SU-DHL-6 (cell line): ENCODE results near the gene PCDH7.

Experiments
- H2AFZ ChIP-seq: fragments of 200-600 bp; sonication (generic); 2 replicates; pipeline ENCODE4 v1.6.1; 2014; ENCODE audit warnings: low read depth, mild to moderate bottlenecking, moderate library complexity, mixed read lengths, antibody characterized with exemption, low read length; ENCODE audit not compliant: severe bottlenecking
- H3F3A ChIP-seq: fragments of 200-600 bp; shearing (Covaris generic); 2 replicates; pipeline ENCODE4 v1.6.0; 2016; ENCODE audit warnings: antibody characterized with exemption, mild to moderate bottlenecking; ENCODE audit not compliant: insufficient read depth
- H3K27ac ChIP-seq: fragments of 200-600 bp; sonication (generic); 2 replicates; pipeline ENCODE4 v1.5.1; 2016; ENCODE audit warnings: low read depth, mild to moderate bottlenecking, low read length, moderate library complexity, mixed read lengths
- H3K27me3 ChIP-seq: fragments of 200-600 bp; sonication (generic), shearing (Covaris generic); 2 replicates; pipeline ENCODE4 v1.6.0; 2014; ENCODE audit warnings: mild to moderate bottlenecking, low read length
- H3K36me3 ChIP-seq: fragments of 200-600 bp; sonication (generic); 2 replicates; pipeline ENCODE4 v1.6.1; 2014; ENCODE audit warnings: mild to moderate bottlenecking, low read length, mixed read lengths
- H3K4me2 ChIP-seq: fragments of 300-600, 200-600 bp; shearing (Covaris generic), sonication (generic); 2 replicates; pipeline ENCODE4 v1.6.0; 2014; ENCODE audit warnings: low read length, low read depth, mild to moderate bottlenecking; ENCODE audit not compliant: poor library complexity, severe bottlenecking
- H3K4me3 ChIP-seq: fragments of 200-600 bp; sonication (generic); 2 replicates; pipeline ENCODE4 v1.5.1; 2014; ENCODE audit warnings: antibody characterized with exemption, low read length, mild to moderate bottlenecking, mixed read lengths; ENCODE audit not compliant: insufficient read depth, poor library complexity, severe bottlenecking
- H3K79me2 ChIP-seq: fragments of 200-600 bp; sonication (generic); 2 replicates; pipeline ENCODE4 v1.6.1; 2014; ENCODE audit warnings: mild to moderate bottlenecking, low read length, moderate library complexity; ENCODE audit not compliant: insufficient read depth
- H3K9ac ChIP-seq: fragments of 200-600 bp; sonication (generic); 2 replicates; pipeline ENCODE4 v1.7.0; 2014; ENCODE audit warnings: mild to moderate bottlenecking, low read length
- H3K9me2 ChIP-seq: fragments of 200-600 bp; sonication (generic); replicated peaks from 2 replicates; pipeline ENCODE4 v1.6.1; 2014; ENCODE audit warnings: low read length; ENCODE audit not compliant: insufficient read depth
- H3K9me3 ChIP-seq: fragments of 200-600 bp; sonication (generic); 2 replicates; pipeline ENCODE4 v1.6.1; 2014; ENCODE audit warnings: low read length, mixed read lengths; ENCODE audit not compliant: insufficient read depth
- H4K20me1 ChIP-seq: fragments of 200-600 bp; sonication (generic); 2 replicates; pipeline ENCODE4 v1.6.1; 2014; ENCODE audit warnings: low read depth, mild to moderate bottlenecking, antibody characterized with exemption, low read length, moderate library complexity, mixed read lengths
- CTCF ChIP-seq: fragments of 200-600 bp; sonication (generic); IDR thresholded peaks from one replicate; pipeline ENCODE4 v1.5.1; 2017; ENCODE audit warnings: antibody characterized with exemption, mild to moderate bottlenecking, low read length, moderate library complexity; ENCODE audit not compliant: insufficient read depth, poor library complexity, severe bottlenecking
- EZH2phosphoT487 ChIP-seq: fragments of 200-600 bp; sonication (generic), shearing (Covaris generic); conservative IDR thresholded peaks from 2 replicates; pipeline ENCODE4 v1.6.1; 2018; ENCODE audit warnings: mild to moderate bottlenecking, antibody characterized with exemption, low read length, moderate library complexity, mixed read lengths

PCDH7 gene

GRCh38 chr4:30722092-30722358 is 1.9 kb downstream of the PCDH7 start:
- Histone ChIP-seq H3K4me3 (no peak overlapping the region), H3K36me3 (no peaks in the 10 kb centered on the region), H4K20me1 (no peaks in the 10 kb centered on the region), H3K9me2 (no peaks in the 10 kb centered on the region), H3K27me3 (no peaks in the 10 kb centered on the region), H3K79me2 (no peaks in the 10 kb centered on the region), H3F3A (no peaks in the 10 kb centered on the region), H3K9ac (no peak overlapping the region), H3K27ac (no peak overlapping the region), H2AFZ (no peak overlapping the region), H3K4me2 (no peak overlapping the region), H3K9me3 (no peaks in the 10 kb centered on the region)
- no peak for TF ChIP-seq EZH2phosphoT487
- no peak for TF ChIP-seq CTCF

DNA sequence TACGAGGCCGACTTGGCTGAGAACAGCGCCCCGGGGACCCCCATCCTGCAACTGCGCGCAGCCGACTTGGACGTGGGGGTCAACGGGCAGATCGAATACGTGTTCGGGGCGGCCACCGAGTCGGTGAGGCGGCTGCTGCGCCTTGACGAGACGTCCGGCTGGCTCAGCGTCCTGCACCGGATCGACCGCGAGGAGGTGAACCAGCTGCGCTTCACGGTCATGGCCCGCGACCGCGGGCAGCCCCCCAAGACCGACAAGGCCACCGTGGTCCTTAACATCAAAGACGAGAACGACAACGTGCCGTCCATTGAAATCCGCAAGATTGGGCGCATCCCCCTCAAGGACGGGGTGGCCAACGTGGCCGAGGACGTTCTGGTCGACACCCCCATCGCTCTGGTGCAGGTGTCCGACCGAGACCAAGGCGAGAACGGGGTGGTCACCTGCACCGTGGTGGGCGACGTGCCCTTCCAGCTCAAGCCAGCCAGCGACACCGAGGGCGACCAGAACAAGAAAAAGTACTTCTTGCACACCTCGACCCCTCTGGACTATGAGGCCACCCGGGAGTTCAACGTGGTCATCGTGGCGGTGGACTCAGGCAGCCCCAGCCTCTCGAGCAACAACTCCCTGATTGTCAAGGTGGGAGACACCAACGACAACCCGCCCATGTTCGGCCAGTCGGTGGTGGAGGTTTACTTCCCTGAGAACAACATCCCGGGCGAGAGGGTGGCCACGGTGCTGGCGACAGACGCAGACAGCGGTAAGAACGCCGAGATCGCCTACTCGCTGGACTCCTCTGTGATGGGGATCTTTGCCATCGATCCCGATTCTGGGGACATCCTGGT is 2.4 kb downstream of the PCDH7 start:
- TF ChIP-seq CTCF (no peak), EZH2phosphoT487 (no peak)
- Histone ChIP-seq H3K4me3 (no peak overlapping the region), H3F3A (no peaks in the 10 kb centered on the region), H3K79me2 (no peaks in the 10 kb centered on the region), H3K36me3 (no peaks in the 10 kb centered on the region), H4K20me1 (no peaks in the 10 kb centered on the region), H3K27ac (no peak overlapping the region), H3K4me2 (no peak overlapping the region), H3K27me3 (no peaks in the 10 kb centered on the region), H3K9me3 (no peaks in the 10 kb centered on the region), H3K9ac (no peak overlapping the region), H3K9me2 (no peaks in the 10 kb centered on the region), H2AFZ (no peak overlapping the region)

GRCh38 chr4:30723201-30723955 is 3.2 kb downstream of the PCDH7 start:
- TF ChIP-seq CTCF, result no peak
- no peak for TF ChIP-seq EZH2phosphoT487
- Histone ChIP-seq H4K20me1 (no peaks in the 10 kb centered on the region), H3K9ac (no peak overlapping the region), H3K79me2 (no peaks in the 10 kb centered on the region), H2AFZ (no peak overlapping the region), H3K4me3 (no peak overlapping the region), H3K27ac (no peak overlapping the region), H3K9me3 (no peaks in the 10 kb centered on the region), H3K4me2 (no peak overlapping the region), H3K9me2 (no peaks in the 10 kb centered on the region), H3K36me3 (no peaks in the 10 kb centered on the region), H3K27me3 (no peaks in the 10 kb centered on the region), H3F3A (no peaks in the 10 kb centered on the region)
